HG03565 (cell line): ENCODE measurements around the gene ZNF611.
"Not testable (repeated sequence)": the region's sequence is repeated elsewhere in the genome, so short reads cannot be mapped to it uniquely, and the experiment has no call there.

Experiments used
- ATAC-seq: cut with Tn5 transposase; IDR thresholded peaks from one replicate; pipeline ENCODE4 v1.9.1; 2021; ENCODE audit warnings: mild to moderate bottlenecking, moderate library complexity; ENCODE audit not compliant: unreplicated experiment

Gene ZNF611

DNA sequence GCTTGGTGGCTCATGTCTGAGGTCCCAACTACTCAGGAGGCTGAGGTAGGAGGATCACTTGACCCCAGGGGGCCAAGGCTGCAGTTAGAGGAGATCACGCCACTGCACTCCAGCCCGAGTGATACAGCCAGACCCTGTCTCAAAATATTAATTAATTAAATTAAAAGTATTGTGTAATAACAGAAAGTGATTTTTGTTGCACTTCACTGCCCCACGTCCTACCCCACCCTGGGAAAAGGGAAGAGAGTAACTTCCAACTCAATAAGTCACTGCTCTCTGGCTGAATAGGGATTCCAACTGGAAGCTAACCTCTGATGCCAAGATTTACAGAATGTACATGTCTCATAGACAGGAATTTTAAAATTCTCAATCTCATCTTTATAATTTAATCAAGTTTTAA is 47.2 kb downstream of the ZNF611 start:
- no peak for ATAC-seq

DNA sequence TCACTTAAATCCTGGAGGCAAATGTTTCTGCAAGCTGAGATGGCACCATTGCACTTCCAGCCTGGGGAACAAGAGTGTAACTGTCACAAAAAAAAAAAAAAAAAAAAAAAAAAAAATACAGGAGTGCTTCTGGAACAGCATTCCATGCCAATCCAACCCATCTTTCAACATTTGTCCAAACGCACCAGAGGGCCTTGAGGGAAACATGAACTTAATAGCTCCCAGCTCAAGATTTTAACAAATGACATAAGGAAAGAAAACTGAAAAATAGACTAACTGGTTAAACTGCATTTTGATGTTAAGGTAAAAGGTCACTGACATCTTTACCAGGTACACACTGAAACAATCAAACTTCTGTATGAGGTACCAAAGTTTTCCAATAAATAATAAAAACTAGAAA is 49.0 kb downstream of the ZNF611 start:
- no peak for ATAC-seq

GRCh38 chr19:52681216-52681615 is 53.6 kb downstream of the ZNF611 start:
- ATAC-seq: not testable (repeated sequence)

- ATAC-seq: no peak
These were observed 55.2 kb downstream of the ZNF611 start for GRCh38 chr19:52679598-52679997.

- not testable (repeated sequence) for ATAC-seq
These were observed 59.6 kb downstream of the ZNF611 start for GRCh38 chr19:52675239-52675638.

DNA sequence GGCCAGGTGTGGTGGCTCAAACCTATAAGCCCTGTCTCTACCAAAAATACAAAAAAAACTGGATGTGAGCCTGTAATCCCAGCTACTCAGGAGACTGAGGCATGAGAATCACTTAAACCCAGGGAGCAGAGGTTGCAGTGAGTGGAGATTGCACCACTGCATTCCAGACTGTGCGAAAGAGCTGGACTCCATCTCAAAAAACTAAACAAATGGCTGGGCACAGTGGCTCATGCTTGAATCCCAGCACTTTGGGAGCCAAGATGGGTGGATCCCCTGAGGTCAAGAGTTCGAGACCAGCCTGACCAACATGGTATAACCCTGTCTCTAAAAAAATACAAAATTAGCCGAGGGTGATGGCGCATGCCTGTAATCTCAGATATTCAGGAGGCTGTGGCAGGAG is 61.8 kb downstream of the ZNF611 start:
- no peak for ATAC-seq

DNA sequence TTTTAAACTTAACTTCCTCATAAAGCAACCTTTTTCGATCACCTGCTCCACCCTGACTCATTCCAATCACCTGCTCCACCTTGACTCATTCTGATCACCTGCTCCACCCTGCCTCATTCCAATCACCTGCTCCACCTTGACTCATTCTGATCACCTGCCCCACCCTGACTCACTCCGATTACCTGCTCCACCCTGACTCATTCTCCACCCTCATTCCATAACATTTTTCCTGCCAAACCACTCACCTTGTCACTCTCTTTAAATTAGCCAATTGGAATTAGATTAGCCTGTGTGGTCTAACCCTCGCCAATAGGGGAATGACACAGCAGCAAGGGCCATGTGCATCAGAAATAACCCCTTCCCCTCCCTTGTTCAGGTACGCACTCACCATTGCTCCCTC is 64.8 kb downstream of the ZNF611 start:
- no peak for ATAC-seq

GRCh38 chr19:52669586-52669985 is 65.3 kb downstream of the ZNF611 start:
- no peak for ATAC-seq

- ATAC-seq: no peak
These were observed 66.9 kb downstream of the ZNF611 start for GRCh38 chr19:52667972-52668371.

DNA sequence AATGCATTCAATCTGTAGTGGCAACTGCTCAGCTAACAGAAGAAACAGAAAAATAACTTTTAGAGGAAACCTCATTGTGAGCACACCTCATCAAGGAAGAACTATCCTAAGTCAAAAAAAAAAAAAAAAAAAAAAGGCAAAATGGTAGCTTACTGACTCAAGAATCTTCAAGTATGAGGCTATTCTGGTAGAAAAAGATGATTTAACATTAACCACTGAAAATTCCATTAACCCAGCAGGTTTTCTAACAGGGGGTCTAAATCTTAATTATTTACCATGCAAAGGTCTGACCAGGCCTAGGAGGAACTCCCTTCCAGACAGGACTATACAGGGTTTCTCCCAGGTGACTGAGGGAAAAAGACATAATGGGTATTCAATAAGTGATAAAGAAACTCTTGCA is 68.3 kb downstream of the ZNF611 start:
- ATAC-seq: no peak

- ATAC-seq: no peak
These were observed 69.3 kb downstream of the ZNF611 start for GRCh38 chr19:52665529-52665928.

- ATAC-seq: no peak
These were observed 69.8 kb downstream of the ZNF611 start for GRCh38 chr19:52665027-52665426.

- ATAC-seq: no peak
These were observed 70.4 kb downstream of the ZNF611 start for GRCh38 chr19:52664461-52664860.

GRCh38 chr19:52662631-52663030 is 72.2 kb downstream of the ZNF611 start:
- ATAC-seq: no peak

DNA sequence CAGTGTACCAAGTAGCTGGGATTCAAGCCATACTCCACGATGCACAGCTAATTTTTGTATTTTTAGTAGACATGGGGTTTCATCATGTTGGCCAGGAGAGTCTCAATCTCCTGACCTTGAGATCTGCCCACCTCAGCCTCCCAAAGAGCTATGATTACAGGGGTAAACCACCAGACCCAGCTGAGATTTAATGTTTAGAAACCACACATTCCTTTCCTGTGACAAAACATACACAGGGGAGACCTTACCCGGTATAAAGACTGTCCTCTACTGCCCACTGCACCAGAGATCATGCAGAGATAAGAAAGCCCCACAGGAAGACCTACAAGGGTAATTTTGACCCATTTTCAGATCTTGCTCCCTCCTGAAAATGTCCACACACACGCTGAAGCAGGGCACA is 73.9 kb downstream of the ZNF611 start:
- ATAC-seq: no peak

DNA sequence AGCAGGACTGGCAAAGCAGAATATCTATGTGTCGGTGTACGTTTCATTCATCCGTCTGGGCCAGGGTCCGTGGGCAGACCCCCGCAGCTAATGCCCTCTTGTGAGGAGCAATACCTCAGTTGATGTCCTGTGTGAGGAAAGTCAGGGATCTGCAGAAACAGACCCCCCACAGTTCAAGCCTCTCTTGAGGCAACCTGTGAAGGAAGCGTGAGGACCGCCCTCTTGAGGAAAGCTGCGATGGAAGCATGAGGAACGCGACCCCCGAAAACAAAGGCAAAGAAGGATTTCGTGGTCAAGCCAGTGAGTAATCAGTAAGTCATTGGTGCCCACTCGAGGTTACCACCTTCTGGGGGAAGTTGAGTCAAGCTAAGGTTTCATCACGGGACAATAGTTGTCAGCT is 75.8 kb downstream of the ZNF611 start:
- ATAC-seq: no peak

DNA sequence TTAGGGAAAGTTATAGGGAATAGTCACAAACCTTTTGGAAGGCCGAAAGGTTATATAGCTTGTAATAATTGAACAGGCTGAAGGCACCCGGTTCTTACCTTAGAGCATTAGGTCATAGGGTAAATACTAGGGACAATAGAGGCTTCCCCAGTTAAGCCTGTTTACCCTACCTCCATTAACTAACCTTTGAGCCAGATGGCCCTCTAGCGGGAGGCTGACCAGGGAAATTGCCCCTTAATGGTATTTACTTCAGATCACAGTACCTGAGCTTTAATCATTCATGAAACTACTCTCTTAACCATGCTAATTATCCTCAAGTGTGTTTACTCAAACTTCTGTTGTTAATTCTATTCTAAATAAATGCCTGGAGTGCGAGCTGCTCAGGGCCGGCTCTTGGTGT is 76.2 kb downstream of the ZNF611 start:
- no peak for ATAC-seq

DNA sequence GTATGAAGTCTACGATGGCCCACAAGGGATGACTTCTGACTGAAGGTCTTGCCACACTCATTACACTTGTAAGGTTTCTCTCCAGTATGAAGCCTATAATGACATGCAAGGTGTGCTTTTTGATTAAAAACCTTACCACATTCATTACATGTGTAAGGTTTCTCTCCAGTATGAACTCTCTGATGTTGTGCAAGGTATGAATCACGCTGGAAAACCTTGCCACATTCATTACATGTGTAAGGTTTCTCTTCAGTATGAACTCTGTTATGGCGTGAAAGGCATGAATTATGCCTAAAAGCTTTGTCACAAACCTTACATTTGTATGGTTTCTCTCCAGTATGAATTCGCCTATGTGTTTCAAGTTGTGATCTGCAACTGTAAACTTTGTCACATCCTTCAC is 81.7 kb downstream of the ZNF611 start:
- ATAC-seq: no peak
